Activated T-helper 1 cell treated with anti-CD3 and anti-CD28 coated beads, Interleukin-12 subunit alpha, Interleukin-12 subunit beta, Interleukin-2, Interleukin-4 antibody, amounts not matched to agents 30 ng/mL and 10 ng/mL and 1 ng/mL, durations not matched to agents 14 hours and 24 hours and 36 hours (primary cell): Measurements from ENCODE around the gene NECAB3. TPM values are rescaled to one million over a fixed set of nuclear protein-coding genes. Genes with fewer than 3 reads are reported as not detected.
A peak's percentile ranks its signal among the peaks of the same experiment; 100 is the strongest.

Source experiments
- DNase-seq: peaks from one replicate; pipeline ENCODE4 v3.0.0; 2021; ENCODE audit warnings: low spot score
- H3K27ac Mint-ChIP-seq: one replicate; pipeline ENCODE4 v1.8.0; 2021; ENCODE audit warnings: mild to moderate bottlenecking, mixed read lengths
- H3K27me3 Mint-ChIP-seq: one replicate; pipeline ENCODE4 v1.8.0; 2022; ENCODE audit warnings: mild to moderate bottlenecking, moderate library complexity, mixed read lengths; ENCODE audit not compliant: insufficient read depth
- H3K36me3 Mint-ChIP-seq: one replicate; pipeline ENCODE4 v1.8.0; 2021; ENCODE audit warnings: low read depth, mixed read lengths
- H3K4me1 Mint-ChIP-seq: one replicate; pipeline ENCODE4 v1.8.0; 2021; ENCODE audit warnings: low read depth, mixed read lengths
- H3K4me3 Mint-ChIP-seq: one replicate; pipeline ENCODE4 v1.8.0; 2021; ENCODE audit warnings: mild to moderate bottlenecking, moderate library complexity, mixed read lengths
- H3K9me3 Mint-ChIP-seq: one replicate; pipeline ENCODE4 v1.8.0; 2021; ENCODE audit warnings: mixed read lengths
- intact Hi-C: fragments of 100-400 bp; cut with micrococcal nuclease; formaldehyde crosslinking; loops from one replicate; pipeline ENCODE4 v1.15.1; 2024
- total RNA-seq: library from RNA; stranded (reverse); gene quantifications from 2 replicates; pipeline ENCODE4 v1.2.3, GENCODE V29; 2022

The NECAB3 gene
- total RNA-seq, 1 donor from 2014 or later = 30.7 TPM

- no peak for DNase-seq
- H3K27me3 Mint-ChIP-seq = no peaks in the 10 kb centered on the region
- peak overlapping the region; percentile 76 for H3K27ac Mint-ChIP-seq
- intact Hi-C loops = no loop called here
- no peaks in the 10 kb centered on the region for H3K9me3 Mint-ChIP-seq
- H3K4me1 Mint-ChIP-seq = peaks cover 66% of the 10 kb centered on the region
- peaks cover 27% of the 10 kb centered on the region for H3K36me3 Mint-ChIP-seq
- peak overlapping the region; percentile 9 for H3K4me3 Mint-ChIP-seq
Observed at GRCh38 chr20:33681288-33681687, 7.1 kb upstream of the NECAB3 start.

GRCh38 chr20:33680686-33681085 is 6.5 kb upstream of the NECAB3 start:
- H3K36me3 Mint-ChIP-seq = peaks cover 27% of the 10 kb centered on the region
- H3K4me3 Mint-ChIP-seq = peak overlapping the region; percentile 66
- H3K9me3 Mint-ChIP-seq = no peaks in the 10 kb centered on the region
- no peak for DNase-seq
- peak overlapping the region; percentile 76 for H3K27ac Mint-ChIP-seq
- intact Hi-C loops = no loop called here
- peaks cover 66% of the 10 kb centered on the region for H3K4me1 Mint-ChIP-seq
- H3K27me3 Mint-ChIP-seq = no peaks in the 10 kb centered on the region

- Mint-ChIP-seq H3K27me3 (no peaks in the 10 kb centered on the region), H3K27ac (peak overlapping the region; percentile 89), H3K36me3 (peaks cover 31% of the 10 kb centered on the region), H3K4me1 (peaks cover 67% of the 10 kb centered on the region), H3K9me3 (no peaks in the 10 kb centered on the region), H3K4me3 (peak overlapping the region; percentile 51)
- DNase-seq = peak; percentile 63
- intact Hi-C loops = no loop called here
Observed at GRCh38 chr20:33679758-33680485, 5.7 kb upstream of the NECAB3 start.

- H3K27ac Mint-ChIP-seq = peak overlapping the region; percentile 29
- H3K27me3 Mint-ChIP-seq = no peaks in the 10 kb centered on the region
- DNase-seq = no peak
- peaks cover 66% of the 10 kb centered on the region for H3K4me1 Mint-ChIP-seq
- no peaks in the 10 kb centered on the region for H3K9me3 Mint-ChIP-seq
- intact Hi-C loops = no loop called here
- H3K4me3 Mint-ChIP-seq = no peak overlapping the region
- H3K36me3 Mint-ChIP-seq = peaks cover 29% of the 10 kb centered on the region
Observed at GRCh38 chr20:33677991-33678702, 3.9 kb upstream of the NECAB3 start.

GRCh38 chr20:33676652-33677645 is 2.7 kb upstream of the NECAB3 start:
- H3K4me1 Mint-ChIP-seq = peaks cover 69% of the 10 kb centered on the region
- H3K4me3 Mint-ChIP-seq = no peak overlapping the region
- H3K27me3 Mint-ChIP-seq = no peaks in the 10 kb centered on the region
- no peak for DNase-seq
- no peaks in the 10 kb centered on the region for H3K9me3 Mint-ChIP-seq
- H3K27ac Mint-ChIP-seq = no peak overlapping the region
- intact Hi-C loops = no loop called here
- peaks cover 29% of the 10 kb centered on the region for H3K36me3 Mint-ChIP-seq

GRCh38 chr20:33676121-33676520 is 1.9 kb upstream of the NECAB3 start:
- Mint-ChIP-seq H3K36me3 (peaks cover 24% of the 10 kb centered on the region), H3K4me3 (no peak overlapping the region), H3K27me3 (no peaks in the 10 kb centered on the region), H3K27ac (no peak overlapping the region), H3K4me1 (peaks cover 63% of the 10 kb centered on the region), H3K9me3 (no peaks in the 10 kb centered on the region)
- intact Hi-C loops = no loop called here
- no peak for DNase-seq

- Mint-ChIP-seq H3K27me3 (no peaks in the 10 kb centered on the region), H3K4me3 (peak overlapping the region; percentile 76), H3K9me3 (no peaks in the 10 kb centered on the region), H3K27ac (peak overlapping the region; percentile 66), H3K4me1 (peaks cover 55% of the 10 kb centered on the region), H3K36me3 (peaks cover 22% of the 10 kb centered on the region)
- intact Hi-C loops = no loop called here
- no peak for DNase-seq
Observed at GRCh38 chr20:33675136-33675959, 1.1 kb upstream of the NECAB3 start.

- intact Hi-C loops = loop anchor here (1.0 kb wide), 2 partner anchors 7 to 12 kb away; partner anchors contain the start of gene ACTL10
- peaks cover 49% of the 10 kb centered on the region for H3K4me1 Mint-ChIP-seq
- peaks cover 19% of the 10 kb centered on the region for H3K36me3 Mint-ChIP-seq
- DNase-seq = no peak
- H3K27ac Mint-ChIP-seq = peak overlapping the region; percentile 87
- H3K27me3 Mint-ChIP-seq = no peaks in the 10 kb centered on the region
- no peaks in the 10 kb centered on the region for H3K9me3 Mint-ChIP-seq
- H3K4me3 Mint-ChIP-seq = peak overlapping the region; percentile 91
Observed at GRCh38 chr20:33673410-33674293, 576 bp downstream of the NECAB3 start.

- intact Hi-C loops = no loop called here
- no peak for DNase-seq
- H3K27ac Mint-ChIP-seq = peak overlapping the region; percentile 86
- peak overlapping the region; percentile 91 for H3K4me3 Mint-ChIP-seq
- peaks cover 19% of the 10 kb centered on the region for H3K36me3 Mint-ChIP-seq
- H3K27me3 Mint-ChIP-seq = no peaks in the 10 kb centered on the region
- peaks cover 49% of the 10 kb centered on the region for H3K4me1 Mint-ChIP-seq
- no peaks in the 10 kb centered on the region for H3K9me3 Mint-ChIP-seq
Observed at GRCh38 chr20:33673114-33673409, 1.2 kb downstream of the NECAB3 start.

- no peaks in the 10 kb centered on the region for H3K9me3 Mint-ChIP-seq
- peak overlapping the region; percentile 91 for H3K4me3 Mint-ChIP-seq
- intact Hi-C loops = no loop called here
- peaks cover 47% of the 10 kb centered on the region for H3K4me1 Mint-ChIP-seq
- H3K36me3 Mint-ChIP-seq = peaks cover 15% of the 10 kb centered on the region
- H3K27ac Mint-ChIP-seq = peak overlapping the region; percentile 86
- H3K27me3 Mint-ChIP-seq = no peaks in the 10 kb centered on the region
- DNase-seq = no peak
Observed at GRCh38 chr20:33672426-33673113, 1.7 kb downstream of the NECAB3 start.
